Stomach (tissue), 9 donors: Measurements from ENCODE around the gene FITM1. TPM values are rescaled to one million over a fixed set of nuclear protein-coding genes. Genes with fewer than 3 reads are reported as not detected.

Experiments used
- DNase-seq, 2 donors: peaks; one replicate each; pipeline versions ENCODE4 v3.0.0 to v3.0.0-alpha.2; 2013 to 2019
- H3K27ac ChIP-seq, 5 donors: fragments of 200-600 bp in 4 of 5; sonication (generic) in 4 of 5; one replicate each; pipeline ENCODE4 v1.5.1; 2013 to 2019; ENCODE audit warnings: mild to moderate bottlenecking in 1 of 5, moderate library complexity in 1 of 5
- H3K27me3 ChIP-seq, 3 donors: fragments of 200-600 bp; sonication (generic); one replicate each; pipeline ENCODE4 v1.5.1; 2017 to 2019; ENCODE audit warnings: mixed run types in 1 of 3
- H3K36me3 ChIP-seq, 4 donors: fragments of 200-600 bp; sonication (generic); 1 replicate in 3 of 4; 2 replicates in 1 of 4; pipeline ENCODE4 v1.5.1; 2016 to 2019
- H3K4me1 ChIP-seq, 4 donors: fragments of 200-600 bp; sonication (generic); one replicate each; pipeline ENCODE4 v1.5.1; 2016 to 2019
- H3K4me3 ChIP-seq, 4 donors: fragments of 200-600 bp; sonication (generic) in 3 of 4; one replicate each; pipeline ENCODE4 v1.5.1; 2016 to 2019; ENCODE audit warnings: mild to moderate bottlenecking in 1 of 4
- H3K9me3 ChIP-seq, 4 donors: fragments of 200-600 bp; sonication (generic); one replicate each; pipeline ENCODE4 v1.5.1; 2016 to 2019
- EP300 ChIP-seq: sonication (generic); formaldehyde crosslinking; IDR thresholded peaks from one replicate; pipeline ENCODE4 v1.6.1; 2017; ENCODE audit warnings: antibody characterized with exemption
- POLR2A ChIP-seq, 4 donors: fragments of 450-650 bp; IDR thresholded peaks; one replicate each; pipeline ENCODE4 v1.6.1; 2016; ENCODE audit warnings: antibody characterized with exemption in 4 of 4, control low read depth in 2 of 4, mild to moderate bottlenecking in 1 of 4, moderate library complexity in 1 of 4
- POLR2AphosphoS5 ChIP-seq, 3 donors: sonication (generic); formaldehyde crosslinking; IDR thresholded peaks; one replicate each; pipeline ENCODE4 v1.6.1; 2016; ENCODE audit warnings: antibody characterized with exemption in 3 of 3
- WGBS, 5 donors: extraction: QIAGEN DNeasy Blood & Tissue Kit in 3 of 5; methylation state at CpG; one replicate each; pipeline versions ENCODE4 v1.1.5 to v1.1.7; 2013 to 2018; 5-methylcytosine and 5-hydroxymethylcytosine counted together
- intact Hi-C: fragments of 100-400 bp; cut with DNase I; formaldehyde crosslinking; loops from one replicate; pipeline ENCODE4 v1.15.1; 2023; ENCODE audit warnings: low total_unique reads
- polyA plus RNA-seq, 3 donors: library from polyadenylated mRNA; stranded (reverse); fragments of 200-250 nt; gene quantifications; one replicate each; pipeline ENCODE4 v1.2.3, GENCODE V29; 2013
- total RNA-seq, 5 donors: library from RNA; depleted of rRNA; stranded (reverse); fragments of >200 nt; gene quantifications; one replicate each; pipeline versions ENCODE4 v1.1.0 to v1.2.3, GENCODE V29; 2014 to 2016
- TF ChIP-seq, protein P1 (sequence below), 7 experiments: fragments of 450-650 bp in 4 of 7; fragments of 200-600 bp in 3 of 7; sonication (generic) in 3 of 7; IDR thresholded peaks; one replicate each; pipeline ENCODE4 v1.5.1; 2016 to 2019; ENCODE audit warnings: antibody characterized with exemption in 7 of 7, control low read depth in 2 of 7, mild to moderate bottlenecking in 1 of 7
- donor health status: healthy with polysubstance abuse.
- donor health status: Bipolar disorder and iron deficiency.
- donor health status: healthy.

FITM1 gene
- total and polyA plus RNA-seq, 8 donors, result 0.87 to 80.5 (median 2.2) TPM; not detected in 3

DNA sequence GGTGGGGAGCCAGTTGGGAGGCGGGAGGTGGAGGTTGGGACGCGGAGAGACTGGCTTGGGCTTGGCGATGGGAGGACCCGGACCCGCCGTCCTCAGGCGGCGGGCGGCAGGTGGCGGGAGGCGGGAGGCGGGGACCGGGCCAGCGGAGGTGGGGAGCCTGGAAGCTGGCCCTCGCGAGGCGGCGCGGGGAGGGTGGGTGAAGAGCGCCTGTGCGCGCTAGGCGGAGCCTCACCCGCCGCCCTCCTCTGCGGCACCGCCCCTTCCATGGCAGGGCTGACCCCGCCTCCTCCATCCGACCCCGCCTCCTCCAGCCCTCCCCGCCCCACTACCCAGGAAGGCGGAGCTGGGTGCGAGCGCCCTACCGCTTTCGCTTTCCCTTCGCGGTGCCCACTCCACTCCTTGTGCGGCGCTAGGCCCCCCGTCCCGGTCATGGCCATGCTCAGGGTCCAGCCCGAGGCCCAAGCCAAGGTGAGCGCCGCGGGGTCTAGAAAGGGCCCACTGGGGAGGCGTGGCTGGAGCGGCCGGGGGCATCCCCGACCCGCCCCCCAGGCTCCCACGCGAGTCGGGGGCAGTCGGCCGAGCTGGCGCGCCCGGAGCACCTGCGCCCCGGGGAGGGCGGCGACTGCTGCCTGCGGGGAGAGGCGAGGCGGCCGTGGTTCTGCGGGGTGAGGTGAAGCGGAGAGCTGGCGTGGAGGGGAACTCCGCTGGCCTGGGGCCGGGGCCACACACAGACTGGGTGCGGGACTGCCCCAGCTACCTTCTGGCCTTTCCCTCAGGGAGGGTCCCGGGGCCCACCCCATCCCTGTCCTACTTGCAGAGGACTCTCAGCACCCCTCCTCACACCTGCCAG is 5.6 kb downstream of the FITM1 start, which contains the start of gene PSME1:
PSME1 (plus strand) TSS at position 361 of the 850 bp plus-strand sequence; CDS start at position 430, 69 bp downstream.
- Histone ChIP-seq H3K4me3 (peak within 1 kb of the TSS; percentile 94 to 99 (median 96)), H3K27ac (peak within 1 kb of the TSS; percentile 91 to 98 (median 96)), H3K9me3 (no peaks in the 10 kb centered on the region), H3K27me3 (no peaks in the 10 kb centered on the region), H3K36me3 (peaks cover 23 to 26% (median 24%) of the 10 kb centered on the region in 4 donors), H3K4me1 (peaks cover 12 to 72% (median 70%) of the 10 kb centered on the region in 4 donors)
- intact Hi-C loops, result no loop called here
- peak; percentile 97 to 98 for DNase-seq
- TF ChIP-seq, protein P1, sequence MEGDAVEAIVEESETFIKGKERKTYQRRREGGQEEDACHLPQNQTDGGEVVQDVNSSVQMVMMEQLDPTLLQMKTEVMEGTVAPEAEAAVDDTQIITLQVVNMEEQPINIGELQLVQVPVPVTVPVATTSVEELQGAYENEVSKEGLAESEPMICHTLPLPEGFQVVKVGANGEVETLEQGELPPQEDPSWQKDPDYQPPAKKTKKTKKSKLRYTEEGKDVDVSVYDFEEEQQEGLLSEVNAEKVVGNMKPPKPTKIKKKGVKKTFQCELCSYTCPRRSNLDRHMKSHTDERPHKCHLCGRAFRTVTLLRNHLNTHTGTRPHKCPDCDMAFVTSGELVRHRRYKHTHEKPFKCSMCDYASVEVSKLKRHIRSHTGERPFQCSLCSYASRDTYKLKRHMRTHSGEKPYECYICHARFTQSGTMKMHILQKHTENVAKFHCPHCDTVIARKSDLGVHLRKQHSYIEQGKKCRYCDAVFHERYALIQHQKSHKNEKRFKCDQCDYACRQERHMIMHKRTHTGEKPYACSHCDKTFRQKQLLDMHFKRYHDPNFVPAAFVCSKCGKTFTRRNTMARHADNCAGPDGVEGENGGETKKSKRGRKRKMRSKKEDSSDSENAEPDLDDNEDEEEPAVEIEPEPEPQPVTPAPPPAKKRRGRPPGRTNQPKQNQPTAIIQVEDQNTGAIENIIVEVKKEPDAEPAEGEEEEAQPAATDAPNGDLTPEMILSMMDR (IDR thresholded peaks at IDR 0.05), result no peak
- TF ChIP-seq POLR2AphosphoS5 (IDR thresholded peaks at IDR 0.05) (peak; percentile 67 to 82 (median 79)), POLR2A (IDR thresholded peaks at IDR 0.05) (peak in 1 of 4 donors; percentile 27), EP300 (no peak)
- WGBS, 5 donors, result 0 to 1% (median 0%) methylated on average over 35 to 72 of the region's 75 CpGs

DNA sequence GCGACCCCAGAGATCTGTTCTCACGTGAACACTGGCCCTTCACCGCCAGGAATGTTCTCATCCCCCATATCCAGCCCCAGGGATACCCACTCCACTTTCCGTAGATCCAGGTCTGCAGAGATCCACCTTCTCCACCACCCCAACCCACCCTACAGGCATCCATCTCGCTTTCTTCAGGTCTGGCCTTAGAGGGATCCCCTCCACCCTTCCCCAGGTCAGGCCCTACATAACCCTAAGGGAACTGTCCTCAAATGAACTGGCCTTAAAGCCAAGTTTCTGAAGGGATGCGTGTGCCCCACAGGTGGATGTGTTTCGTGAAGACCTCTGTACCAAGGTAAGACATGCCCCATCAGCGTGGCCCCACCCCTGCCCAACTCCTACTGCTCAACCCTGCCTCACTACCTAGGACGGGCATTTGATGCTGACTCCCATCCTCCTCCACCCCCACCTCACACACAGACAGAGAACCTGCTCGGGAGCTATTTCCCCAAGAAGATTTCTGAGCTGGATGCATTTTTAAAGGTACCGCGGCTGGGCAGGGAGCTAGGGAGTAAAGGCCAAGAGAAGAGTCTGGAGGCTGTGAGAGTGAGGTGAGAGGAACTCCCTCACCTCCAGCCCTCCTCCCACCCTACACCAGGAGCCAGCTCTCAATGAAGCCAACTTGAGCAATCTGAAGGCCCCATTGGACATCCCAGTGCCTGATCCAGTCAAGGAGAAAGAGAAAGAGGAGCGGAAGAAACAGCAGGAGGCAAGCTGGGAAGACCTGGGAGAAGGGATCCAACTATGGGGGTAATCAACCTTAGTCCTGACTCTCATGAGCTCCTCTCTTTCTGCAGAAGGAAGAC is 6.4 kb downstream of the FITM1 start:
- DNase-seq, result no peak
- peak overlapping the region; percentile 91 to 98 (median 96) for H3K27ac ChIP-seq

DNA sequence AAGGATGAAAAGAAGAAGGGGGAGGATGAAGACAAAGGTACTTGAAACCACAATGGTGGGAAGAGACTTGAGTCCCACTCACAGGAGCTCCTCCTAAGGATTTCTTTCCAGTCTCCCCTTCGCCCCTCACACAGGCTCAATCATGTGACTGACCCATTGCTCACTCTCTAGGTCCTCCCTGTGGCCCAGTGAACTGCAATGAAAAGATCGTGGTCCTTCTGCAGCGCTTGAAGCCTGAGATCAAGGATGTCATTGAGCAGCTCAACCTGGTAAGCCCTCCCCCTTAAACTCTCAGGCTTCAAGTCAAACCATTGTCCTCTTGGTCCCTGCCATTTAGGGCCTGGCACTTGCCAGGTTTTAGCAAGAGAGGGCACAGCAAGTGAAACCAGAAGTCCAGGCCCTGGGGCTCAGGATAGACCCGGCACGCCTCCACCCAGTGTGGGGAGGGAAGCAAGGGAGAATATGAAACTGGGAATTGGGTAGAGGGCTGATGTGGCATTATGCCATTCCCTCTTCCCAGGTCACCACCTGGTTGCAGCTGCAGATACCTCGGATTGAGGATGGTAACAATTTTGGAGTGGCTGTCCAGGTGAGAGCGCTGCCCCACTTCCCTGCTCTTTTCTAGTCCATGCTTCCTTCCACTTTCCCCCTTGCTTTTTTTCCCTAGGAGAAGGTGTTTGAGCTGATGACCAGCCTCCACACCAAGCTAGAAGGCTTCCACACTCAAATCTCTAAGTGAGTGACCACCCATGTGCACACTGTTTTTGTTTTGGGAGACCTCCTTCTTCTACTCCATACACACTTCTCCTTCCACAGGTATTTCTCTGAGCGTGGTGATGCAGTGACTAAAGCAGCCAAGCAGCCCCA is 7.3 kb downstream of the FITM1 start:
- WGBS, 5 donors, result 82 to 92% (median 84%) methylated on average over 8 of the region's 8 CpGs
- H3K9me3 ChIP-seq, result no peaks in the 10 kb centered on the region
- no peak for DNase-seq
- H3K27ac ChIP-seq, result peak overlapping the region in 3 of 5 donors; percentile 95 to 98 (median 97)
- peaks cover 23 to 27% (median 24%) of the 10 kb centered on the region in 4 donors for H3K36me3 ChIP-seq
- no peaks in the 10 kb centered on the region for H3K27me3 ChIP-seq
- TF ChIP-seq POLR2A (IDR thresholded peaks at IDR 0.05), result no peak
- TF ChIP-seq POLR2AphosphoS5 (IDR thresholded peaks at IDR 0.05), result no peak
- TF ChIP-seq EP300, result no peak
- TF ChIP-seq, protein P1 (IDR thresholded peaks at IDR 0.05), result no peak
- intact Hi-C loops, result no loop called here
- peak overlapping the region in 2 of 4 donors; percentile 94 to 99 for H3K4me3 ChIP-seq
- H3K4me1 ChIP-seq, result peaks cover 18 to 68% (median 65%) of the 10 kb centered on the region in 4 donors

More for the DNA sequence above, 6.4 kb downstream of the FITM1 start:
- Histone ChIP-seq H3K27me3 (no peaks in the 10 kb centered on the region), H3K4me3 (peak overlapping the region; percentile 94 to 99 (median 96)), H3K9me3 (no peaks in the 10 kb centered on the region), H3K4me1 (peaks cover 13 to 68% (median 65%) of the 10 kb centered on the region in 4 donors), H3K36me3 (peaks cover 23 to 26% (median 24%) of the 10 kb centered on the region in 4 donors)
- intact Hi-C loops, result no loop called here
- TF ChIP-seq, protein P1 (IDR thresholded peaks at IDR 0.05), result no peak
- TF ChIP-seq POLR2AphosphoS5 (IDR thresholded peaks at IDR 0.05) (no peak), POLR2A (IDR thresholded peaks at IDR 0.05) (no peak), EP300 (no peak)
- WGBS, 5 donors, result 19 to 33% (median 24%) methylated on average over 13 of the region's 13 CpGs
